Mesangial cell (primary cell): Measurements from ENCODE around the gene LIN37. TPM values are rescaled to one million over a fixed set of nuclear protein-coding genes. Genes with fewer than 3 reads are reported as not detected.

ENCODE experiments used
- total RNA-seq: library from RNA; depleted of rRNA; stranded (reverse); fragments of >200 nt; gene quantifications from 2 replicates; pipeline ENCODE4 v1.2.3, GENCODE V29; 2015

The LIN37 gene
- total RNA-seq = 7.6 and 11.9 TPM in 2 replicates

GRCh38 chr19:35748106-35749020, at the start of gene LIN37:
TSS of gene LIN37 (plus strand) at chr19:35748576. CDS start at chr19:35748725, 149 bp downstream.

GRCh38 chr19:35704218-35704617, 44.2 kb upstream of the LIN37 start, which contains the start of gene ZBTB32:
TSS of gene ZBTB32 (plus strand) at chr19:35704558. CDS start at chr19:35714627, 10,069 bp downstream.

GRCh38 chr19:35717665-35718344, 30.6 kb upstream of the LIN37 start, which contains the start of gene KMT2B:
TSS of gene KMT2B (plus strand) at chr19:35718003. CDS start at chr19:35718019, 16 bp downstream.

GRCh38 chr19:35742121-35742724, 6.2 kb upstream of the LIN37 start, which contains the start of gene IGFLR1:
TSS of gene IGFLR1 (minus strand) at chr19:35742452. CDS start at chr19:35741180, 1,272 bp downstream.

GRCh38 chr19:35745328-35746086, 2.9 kb upstream of the LIN37 start, which contains the start of the genes PSENEN and U2AF1L4:
TSS of gene PSENEN (plus strand) at chr19:35745651. CDS start at chr19:35745931, 280 bp downstream.
TSS of gene U2AF1L4 (minus strand) at chr19:35745418. CDS start at chr19:35745391, 27 bp downstream.

GRCh38 chr19:35756377-35757230, 8.2 kb downstream of the LIN37 start, which contains the start of gene HSPB6:
TSS of gene HSPB6 (minus strand) at chr19:35757029. CDS start at chr19:35757008, 21 bp downstream.

GRCh38 chr19:35757749-35758608, 9.6 kb downstream of the LIN37 start, which contains the start of gene PROSER3:
TSS of gene PROSER3 (plus strand) at chr19:35758176. CDS start at chr19:35758216, 40 bp downstream.

GRCh38 chr19:35775298-35776101, 27.1 kb downstream of the LIN37 start, which contains the start of gene ARHGAP33:
TSS of gene ARHGAP33 (plus strand) at chr19:35775564. CDS start at chr19:35775659, 95 bp downstream.

Other genes with a start within 250 kb of the LIN37 start
- gene DMKN, start 234.9 kb upstream of the LIN37 start, total RNA-seq = 29.5 and 70.4 TPM in 2 replicates
- gene SBSN, start 220.3 kb upstream of the LIN37 start, total RNA-seq = not detected in 2 replicates
- not detected in 2 replicates for gene GAPDHS, start 215.1 kb upstream of the LIN37 start, total RNA-seq
- 118 and 129 TPM in 2 replicates for gene TMEM147, start 202.9 kb upstream of the LIN37 start, total RNA-seq
- gene ATP4A, start 184.9 kb upstream of the LIN37 start, total RNA-seq = not detected in 2 replicates
- gene PMIS2, start 162.4 kb upstream of the LIN37 start, total RNA-seq = not detected in 2 replicates
- gene HAUS5, start 135.8 kb upstream of the LIN37 start, total RNA-seq = 7.5 and 20.7 TPM in 2 replicates
- gene RBM42, start 119.5 kb upstream of the LIN37 start, total RNA-seq = 79.6 and 99.4 TPM in 2 replicates
- 0.49 and 2.3 TPM in 2 replicates for gene ETV2, start 106.8 kb upstream of the LIN37 start, total RNA-seq
- gene COX6B1, start 100.3 kb upstream of the LIN37 start, total RNA-seq = 474 TPM in 2 replicates
- gene UPK1A, start 82.1 kb upstream of the LIN37 start, total RNA-seq = 0.16 TPM in 1 of 2 replicates, not detected in the other
- gene ZBTB32, start 44.0 kb upstream of the LIN37 start, total RNA-seq = not detected in 2 replicates
- gene KMT2B, start 30.6 kb upstream of the LIN37 start, total RNA-seq = 10.9 and 17.2 TPM in 2 replicates
- gene IGFLR1, start 6.1 kb upstream of the LIN37 start, total RNA-seq = 4.7 and 8.3 TPM in 2 replicates
- gene U2AF1L4, start 3.2 kb upstream of the LIN37 start, total RNA-seq = 5.4 and 9.0 TPM in 2 replicates
- gene PSENEN, start 2.9 kb upstream of the LIN37 start, total RNA-seq = 61.4 and 72.5 TPM in 2 replicates
- gene HSPB6, start 8.5 kb downstream of the LIN37 start, total RNA-seq = 2.3 and 6.8 TPM in 2 replicates
- 13.4 and 22.7 TPM in 2 replicates for gene PROSER3, start 9.6 kb downstream of the LIN37 start, total RNA-seq
- gene ARHGAP33, start 27.0 kb downstream of the LIN37 start, total RNA-seq = 8.4 and 14.8 TPM in 2 replicates
- gene PRODH2, start 64.3 kb downstream of the LIN37 start, total RNA-seq = not detected in 2 replicates
- 0.13 TPM in 1 of 2 replicates, not detected in the other for gene NPHS1, start 103.9 kb downstream of the LIN37 start, total RNA-seq
- under 0.01 and 0.16 TPM in 2 replicates for gene KIRREL2, start 108.3 kb downstream of the LIN37 start, total RNA-seq
- 9.8 and 33.7 TPM in 2 replicates for gene APLP1, start 120.0 kb downstream of the LIN37 start, total RNA-seq
- gene NFKBID, start 152.0 kb downstream of the LIN37 start, total RNA-seq = 2.9 and 7.6 TPM in 2 replicates
- gene HCST, start 154.0 kb downstream of the LIN37 start, total RNA-seq = 0.38 TPM in 1 of 2 replicates, not detected in the other
- not detected in 2 replicates for gene TYROBP, start 159.7 kb downstream of the LIN37 start, total RNA-seq
- 10.4 and 19.8 TPM in 2 replicates for gene LRFN3, start 187.8 kb downstream of the LIN37 start, total RNA-seq
- gene SDHAF1, start 246.6 kb downstream of the LIN37 start, total RNA-seq = 24.4 and 26.4 TPM in 2 replicates